Stomach (tissue), 9 donors: ENCODE results near the gene ATP1B3. TPM values are rescaled to one million over a fixed set of nuclear protein-coding genes. Genes with fewer than 3 reads are reported as not detected.

Experiments
- DNase-seq, 2 donors: peaks; one replicate each; pipeline versions ENCODE4 v3.0.0 to v3.0.0-alpha.2; 2013 to 2019
- H3K27ac ChIP-seq, 5 donors: fragments of 200-600 bp in 4 of 5; sonication (generic) in 4 of 5; one replicate each; pipeline ENCODE4 v1.5.1; 2013 to 2019; ENCODE audit warnings: mild to moderate bottlenecking in 1 of 5, moderate library complexity in 1 of 5
- H3K27me3 ChIP-seq, 3 donors: fragments of 200-600 bp; sonication (generic); one replicate each; pipeline ENCODE4 v1.5.1; 2017 to 2019; ENCODE audit warnings: mixed run types in 1 of 3
- H3K36me3 ChIP-seq, 4 donors: fragments of 200-600 bp; sonication (generic); 1 replicate in 3 of 4; 2 replicates in 1 of 4; pipeline ENCODE4 v1.5.1; 2016 to 2019
- H3K4me1 ChIP-seq, 4 donors: fragments of 200-600 bp; sonication (generic); one replicate each; pipeline ENCODE4 v1.5.1; 2016 to 2019
- H3K4me3 ChIP-seq, 4 donors: fragments of 200-600 bp; sonication (generic) in 3 of 4; one replicate each; pipeline ENCODE4 v1.5.1; 2016 to 2019; ENCODE audit warnings: mild to moderate bottlenecking in 1 of 4
- H3K9me3 ChIP-seq, 4 donors: fragments of 200-600 bp; sonication (generic); one replicate each; pipeline ENCODE4 v1.5.1; 2016 to 2019
- EP300 ChIP-seq: sonication (generic); formaldehyde crosslinking; IDR thresholded peaks from one replicate; pipeline ENCODE4 v1.6.1; 2017; ENCODE audit warnings: antibody characterized with exemption
- POLR2A ChIP-seq, 4 donors: fragments of 450-650 bp; IDR thresholded peaks; one replicate each; pipeline ENCODE4 v1.6.1; 2016; ENCODE audit warnings: antibody characterized with exemption in 4 of 4, control low read depth in 2 of 4, mild to moderate bottlenecking in 1 of 4, moderate library complexity in 1 of 4
- POLR2AphosphoS5 ChIP-seq, 3 donors: sonication (generic); formaldehyde crosslinking; IDR thresholded peaks; one replicate each; pipeline ENCODE4 v1.6.1; 2016; ENCODE audit warnings: antibody characterized with exemption in 3 of 3
- WGBS, 5 donors: extraction: QIAGEN DNeasy Blood & Tissue Kit in 3 of 5; methylation state at CpG; one replicate each; pipeline versions ENCODE4 v1.1.5 to v1.1.7; 2013 to 2018; 5-methylcytosine and 5-hydroxymethylcytosine counted together
- intact Hi-C: fragments of 100-400 bp; cut with DNase I; formaldehyde crosslinking; loops from one replicate; pipeline ENCODE4 v1.15.1; 2023; ENCODE audit warnings: low total_unique reads
- polyA plus RNA-seq, 3 donors: library from polyadenylated mRNA; stranded (reverse); fragments of 200-250 nt; gene quantifications; one replicate each; pipeline ENCODE4 v1.2.3, GENCODE V29; 2013
- total RNA-seq, 5 donors: library from RNA; depleted of rRNA; stranded (reverse); fragments of >200 nt; gene quantifications; one replicate each; pipeline versions ENCODE4 v1.1.0 to v1.2.3, GENCODE V29; 2014 to 2016
- TF ChIP-seq, protein P1 (sequence below), 7 experiments: fragments of 450-650 bp in 4 of 7; fragments of 200-600 bp in 3 of 7; sonication (generic) in 3 of 7; IDR thresholded peaks; one replicate each; pipeline ENCODE4 v1.5.1; 2016 to 2019; ENCODE audit warnings: antibody characterized with exemption in 7 of 7, control low read depth in 2 of 7, mild to moderate bottlenecking in 1 of 7
- donor health status: healthy with polysubstance abuse.
- donor health status: Bipolar disorder and iron deficiency.
- donor health status: healthy.

Gene ATP1B3
- total and polyA plus RNA-seq, 8 donors, result 19.6 to 122 (median 47.5) TPM

DNA sequence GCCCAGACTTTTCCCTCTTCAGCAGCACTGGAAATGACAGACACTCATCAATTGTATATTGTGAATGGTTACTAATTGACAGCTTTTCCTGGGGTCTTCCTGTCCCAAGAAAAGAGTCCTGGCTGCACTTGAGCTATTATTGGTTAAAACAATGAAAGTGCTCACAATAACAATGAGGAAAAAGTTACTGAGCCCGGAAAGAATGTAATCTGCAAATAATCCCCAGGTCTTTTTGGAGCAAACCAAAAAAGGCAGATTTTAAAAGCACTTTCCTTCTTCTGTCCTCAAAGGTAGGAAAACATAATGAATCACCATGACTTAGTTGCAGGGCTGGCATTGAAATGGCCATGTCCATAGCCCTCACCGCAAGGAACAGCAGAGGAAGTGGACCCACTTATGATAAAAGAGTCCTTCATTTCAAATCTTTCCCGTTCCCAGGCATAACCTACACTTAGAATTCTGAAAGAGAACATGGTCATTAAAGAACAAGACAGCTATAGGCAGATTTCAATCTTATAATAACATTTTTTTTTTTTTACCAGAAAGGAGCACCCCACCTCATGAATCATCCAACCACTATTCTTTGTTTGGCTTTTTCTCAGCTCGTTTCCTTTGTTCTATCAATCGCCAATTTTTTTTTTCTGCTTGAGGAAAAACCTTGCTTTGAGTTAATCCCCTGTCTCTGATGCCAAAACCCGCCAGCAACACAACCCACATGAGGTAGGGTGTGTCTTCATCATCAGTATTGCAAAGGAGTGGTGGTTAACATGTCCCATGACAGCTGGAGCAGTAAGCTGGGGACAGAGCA, 35.5 kb upstream of the ATP1B3 start:
- Histone ChIP-seq H3K36me3 (no peaks in the 10 kb centered on the region), H3K4me3 (no peak overlapping the region), H3K27ac (no peak overlapping the region), H3K27me3 (no peaks in the 10 kb centered on the region), H3K4me1 (peaks cover 0 to 5% (median 0%) of the 10 kb centered on the region in 4 donors), H3K9me3 (no peaks in the 10 kb centered on the region)
- no peak for DNase-seq
- TF ChIP-seq EP300 (no peak), POLR2A (IDR thresholded peaks at IDR 0.05) (no peak), POLR2AphosphoS5 (IDR thresholded peaks at IDR 0.05) (no peak)
- TF ChIP-seq, protein P1, sequence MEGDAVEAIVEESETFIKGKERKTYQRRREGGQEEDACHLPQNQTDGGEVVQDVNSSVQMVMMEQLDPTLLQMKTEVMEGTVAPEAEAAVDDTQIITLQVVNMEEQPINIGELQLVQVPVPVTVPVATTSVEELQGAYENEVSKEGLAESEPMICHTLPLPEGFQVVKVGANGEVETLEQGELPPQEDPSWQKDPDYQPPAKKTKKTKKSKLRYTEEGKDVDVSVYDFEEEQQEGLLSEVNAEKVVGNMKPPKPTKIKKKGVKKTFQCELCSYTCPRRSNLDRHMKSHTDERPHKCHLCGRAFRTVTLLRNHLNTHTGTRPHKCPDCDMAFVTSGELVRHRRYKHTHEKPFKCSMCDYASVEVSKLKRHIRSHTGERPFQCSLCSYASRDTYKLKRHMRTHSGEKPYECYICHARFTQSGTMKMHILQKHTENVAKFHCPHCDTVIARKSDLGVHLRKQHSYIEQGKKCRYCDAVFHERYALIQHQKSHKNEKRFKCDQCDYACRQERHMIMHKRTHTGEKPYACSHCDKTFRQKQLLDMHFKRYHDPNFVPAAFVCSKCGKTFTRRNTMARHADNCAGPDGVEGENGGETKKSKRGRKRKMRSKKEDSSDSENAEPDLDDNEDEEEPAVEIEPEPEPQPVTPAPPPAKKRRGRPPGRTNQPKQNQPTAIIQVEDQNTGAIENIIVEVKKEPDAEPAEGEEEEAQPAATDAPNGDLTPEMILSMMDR (IDR thresholded peaks at IDR 0.05), result no peak
- WGBS, 5 donors, result 49 to 59% (median 54%) methylated on average over 6 of the region's 6 CpGs
- intact Hi-C loops, result no loop called here

DNA sequence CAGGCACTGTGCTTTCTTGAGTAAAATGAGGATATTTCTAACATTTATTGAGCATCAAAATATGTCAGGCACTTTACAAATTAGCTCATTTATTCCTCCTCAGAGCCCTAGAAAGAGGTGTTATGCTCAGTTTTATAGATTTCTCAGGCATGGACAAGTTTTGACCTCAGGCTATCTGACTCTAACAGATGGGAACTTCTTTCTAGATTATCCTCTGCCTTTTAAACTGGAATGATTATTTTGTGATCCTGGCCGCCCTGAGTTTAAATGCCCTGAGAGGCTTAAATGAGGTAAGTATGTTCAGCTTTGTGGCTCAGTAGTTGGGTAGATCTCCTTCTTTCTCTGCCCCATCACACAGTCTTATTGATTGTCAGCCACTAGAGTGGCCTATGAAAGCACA, 32.3 kb upstream of the ATP1B3 start:
- TF ChIP-seq, protein P1 (IDR thresholded peaks at IDR 0.05), result no peak
- TF ChIP-seq POLR2A (IDR thresholded peaks at IDR 0.05) (no peak), POLR2AphosphoS5 (IDR thresholded peaks at IDR 0.05) (no peak), EP300 (no peak)
- H3K27me3 ChIP-seq, result no peaks in the 10 kb centered on the region
- H3K4me1 ChIP-seq, result peaks cover 0 to 5% (median 0%) of the 10 kb centered on the region in 4 donors
- intact Hi-C loops, result no loop called here
- H3K4me3 ChIP-seq, result no peak overlapping the region
- H3K27ac ChIP-seq, result no peak overlapping the region
- WGBS, 5 donors, result 96 to 100% (median 100%) methylated on average over 1 of the region's 1 CpG
- H3K36me3 ChIP-seq, result no peaks in the 10 kb centered on the region
- DNase-seq, result no peak
- H3K9me3 ChIP-seq, result no peaks in the 10 kb centered on the region

DNA sequence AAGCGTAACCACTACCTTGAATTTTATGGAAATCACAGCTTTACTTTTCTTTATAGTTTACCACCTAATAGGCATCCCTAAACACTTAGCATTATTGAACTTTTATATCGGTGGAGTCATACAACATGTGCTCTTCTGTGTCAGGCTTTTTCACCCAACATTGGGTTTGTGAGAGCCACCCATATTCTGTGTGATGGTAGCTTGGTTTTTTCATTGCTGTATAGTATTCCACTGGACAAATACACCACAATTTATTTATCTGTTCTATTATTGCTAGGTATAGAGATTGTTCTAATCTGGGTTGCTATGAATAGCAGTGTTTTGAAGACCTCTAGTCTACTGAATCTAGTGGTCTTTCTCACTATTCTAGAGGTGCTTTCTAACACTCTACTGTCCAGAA, 31.6 kb upstream of the ATP1B3 start:
- Histone ChIP-seq H3K4me1 (peaks cover 0 to 5% (median 0%) of the 10 kb centered on the region in 4 donors), H3K27me3 (no peaks in the 10 kb centered on the region), H3K9me3 (no peaks in the 10 kb centered on the region), H3K36me3 (no peaks in the 10 kb centered on the region), H3K27ac (no peak overlapping the region), H3K4me3 (no peak overlapping the region)
- 92 to 99% (median 96%) methylated on average over 2 of the region's 2 CpGs for WGBS, 5 donors
- intact Hi-C loops, result no loop called here
- no peak for TF ChIP-seq POLR2A (IDR thresholded peaks at IDR 0.05)
- no peak for TF ChIP-seq POLR2AphosphoS5 (IDR thresholded peaks at IDR 0.05)
- no peak for TF ChIP-seq EP300
- TF ChIP-seq, protein P1 (IDR thresholded peaks at IDR 0.05), result no peak
- DNase-seq, result no peak

DNA sequence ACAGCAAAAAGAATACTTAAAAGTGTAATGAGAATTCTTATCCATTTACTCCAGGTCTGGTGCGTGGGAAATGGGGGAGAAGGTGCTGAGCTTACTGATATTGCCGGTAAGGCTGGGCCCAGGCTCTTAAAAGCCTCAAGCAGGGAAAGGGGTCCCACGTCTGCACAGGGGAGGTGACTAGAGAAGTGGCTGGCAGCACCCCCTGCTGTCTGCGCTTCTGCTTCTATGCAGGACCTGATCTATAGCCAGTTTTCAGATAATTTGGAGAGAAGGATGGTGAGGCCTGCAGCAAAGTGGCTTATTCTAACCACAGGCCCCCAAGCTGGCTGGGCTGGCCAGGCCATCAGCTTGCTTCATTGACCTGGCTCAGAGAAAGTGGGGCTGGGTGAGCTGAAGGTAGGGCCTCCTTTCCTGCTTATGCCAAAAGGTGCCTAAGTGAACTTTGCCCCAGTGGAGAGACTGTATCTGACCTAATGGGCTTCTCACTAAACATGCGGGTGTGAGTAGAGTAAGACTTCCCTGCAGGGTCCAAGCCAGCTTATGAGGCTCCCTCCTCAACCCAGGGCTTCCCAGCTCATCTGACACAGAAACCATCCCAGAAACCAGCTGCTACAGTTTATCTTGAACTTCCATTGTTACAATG, 30.9 kb upstream of the ATP1B3 start:
- intact Hi-C loops, result no loop called here
- H3K4me3 ChIP-seq, result no peak overlapping the region
- TF ChIP-seq EP300 (no peak), POLR2AphosphoS5 (IDR thresholded peaks at IDR 0.05) (no peak), POLR2A (IDR thresholded peaks at IDR 0.05) (no peak)
- TF ChIP-seq, protein P1 (IDR thresholded peaks at IDR 0.05), result no peak
- H3K9me3 ChIP-seq, result no peaks in the 10 kb centered on the region
- peak overlapping the region in 2 of 5 donors; percentile 17 to 32 for H3K27ac ChIP-seq
- no peaks in the 10 kb centered on the region for H3K36me3 ChIP-seq
- H3K4me1 ChIP-seq, result peaks cover 0 to 5% (median 0%) of the 10 kb centered on the region in 4 donors
- 71 to 95% (median 78%) methylated on average over 5 of the region's 5 CpGs for WGBS, 5 donors
- H3K27me3 ChIP-seq, result no peaks in the 10 kb centered on the region
- peak in 1 of 2 donors; percentile 39 for DNase-seq
